Activated effector memory CD4-positive, alpha-beta T cell treated with anti-CD3 and anti-CD28 coated beads, Interleukin-2, amount 50 U/mL, for 16 hours (primary cell): ENCODE results near the gene COL25A1.

Experiments used
- DNase-seq: peaks from one replicate; pipeline ENCODE4 v3.0.0-alpha.2; 2020

Gene COL25A1

GRCh38 chr4:109291707-109292238, 10.7 kb downstream of the COL25A1 start:
- DNase-seq: no peak

GRCh38 chr4:109290918-109291317, 11.5 kb downstream of the COL25A1 start:
- DNase-seq: no peak

- no peak for DNase-seq
Measured at GRCh38 chr4:109278594-109279031, 23.8 kb downstream of the COL25A1 start.

GRCh38 chr4:109276482-109277095, 25.9 kb downstream of the COL25A1 start:
- no peak for DNase-seq

- no peak for DNase-seq
Measured at GRCh38 chr4:109275066-109275745, 27.3 kb downstream of the COL25A1 start.

- no peak for DNase-seq
Measured at GRCh38 chr4:109266891-109267290, 35.6 kb downstream of the COL25A1 start.

DNA sequence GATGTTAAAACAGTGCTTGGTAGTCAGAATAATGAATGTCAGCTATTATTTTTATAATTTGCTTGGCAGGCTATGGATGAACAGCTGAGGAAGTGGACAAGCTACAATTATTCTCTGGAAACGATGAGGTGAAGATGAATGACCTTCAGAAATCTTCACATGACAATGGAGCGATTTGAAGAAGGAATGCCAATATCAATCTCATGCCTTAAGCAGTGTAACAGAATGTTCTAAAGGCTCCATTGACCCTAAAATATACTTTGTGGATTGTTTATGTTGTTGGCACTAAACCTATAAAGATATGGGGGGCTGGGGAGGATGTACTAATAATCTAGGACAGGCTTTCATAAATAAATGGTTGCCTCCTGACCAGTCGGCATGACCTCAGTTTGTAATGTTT, 36.2 kb downstream of the COL25A1 start:
- DNase-seq: no peak

- DNase-seq: no peak
Measured at GRCh38 chr4:109263721-109264120, 38.7 kb downstream of the COL25A1 start.

DNA sequence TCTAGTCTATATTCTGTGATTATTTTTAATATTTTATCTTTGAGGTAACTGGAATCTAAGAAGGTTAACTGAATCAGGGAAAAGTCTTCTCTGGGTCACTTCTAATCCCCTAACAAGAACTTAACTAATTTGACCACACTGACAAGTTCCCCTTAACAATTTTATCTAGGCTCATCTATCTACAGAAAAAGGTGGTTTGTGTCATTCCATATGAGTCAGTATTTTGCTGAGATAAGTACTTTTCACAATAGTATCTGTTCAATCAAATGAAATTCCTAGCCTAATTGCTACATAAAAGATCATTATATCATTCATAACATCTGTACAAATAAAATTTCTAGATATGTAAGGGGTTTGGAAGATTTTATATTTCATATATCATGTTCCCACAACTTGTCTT, 45.6 kb downstream of the COL25A1 start:
- DNase-seq: no peak

GRCh38 chr4:109254845-109255244, 47.6 kb downstream of the COL25A1 start:
- no peak for DNase-seq

- no peak for DNase-seq
Measured at GRCh38 chr4:109251396-109251795, 51.1 kb downstream of the COL25A1 start.

- DNase-seq: no peak
Measured at GRCh38 chr4:109248322-109248900, 54.0 kb downstream of the COL25A1 start.

GRCh38 chr4:109243871-109244270, 58.6 kb downstream of the COL25A1 start:
- DNase-seq: no peak

- DNase-seq: no peak
Measured at GRCh38 chr4:109238746-109239145, 63.7 kb downstream of the COL25A1 start.

GRCh38 chr4:109235683-109236082, 66.8 kb downstream of the COL25A1 start:
- DNase-seq: no peak

GRCh38 chr4:109234596-109234995, 67.9 kb downstream of the COL25A1 start:
- no peak for DNase-seq

- DNase-seq: no peak
Measured at GRCh38 chr4:109233570-109233969, 68.9 kb downstream of the COL25A1 start.

- DNase-seq: no peak
Measured at GRCh38 chr4:109232681-109233080, 69.8 kb downstream of the COL25A1 start.

DNA sequence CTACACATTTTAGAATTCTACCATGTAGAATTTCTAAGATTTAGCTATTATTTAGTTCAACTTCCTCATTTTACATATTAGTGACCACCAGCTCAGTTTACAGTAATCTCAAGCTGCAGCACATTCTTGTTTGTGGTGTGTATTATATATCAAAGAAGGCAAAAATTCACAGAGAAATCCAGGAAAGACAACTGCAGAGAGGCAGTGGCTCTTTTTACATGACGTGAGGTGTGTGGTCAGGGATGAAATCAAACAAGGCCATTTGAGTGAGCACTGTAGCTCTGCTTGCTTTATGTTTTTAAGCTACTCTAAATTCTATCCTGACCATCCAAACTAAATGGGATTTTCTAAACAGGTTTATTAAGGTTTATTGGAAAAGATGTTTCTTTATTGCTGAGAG, 71.1 kb downstream of the COL25A1 start:
- DNase-seq: no peak

DNA sequence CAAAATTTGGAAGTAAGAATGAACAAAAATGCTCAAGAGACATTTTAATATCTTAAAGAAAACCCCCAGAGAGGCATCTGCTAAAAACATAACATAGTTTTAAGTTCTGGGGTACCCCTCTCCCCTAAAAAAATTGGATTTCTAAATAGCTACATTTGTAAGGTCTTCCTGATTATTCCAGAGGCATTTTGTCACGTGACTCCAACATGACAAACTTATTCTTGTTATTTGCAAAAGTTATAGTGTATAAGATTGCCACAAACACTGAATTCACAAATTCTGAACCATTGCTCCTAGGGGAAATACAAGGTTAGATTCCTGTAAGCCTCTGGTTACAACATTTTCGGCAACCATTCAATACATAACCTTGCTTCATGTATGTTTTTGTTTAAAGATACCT, 73.4 kb downstream of the COL25A1 start:
- no peak for DNase-seq

DNA sequence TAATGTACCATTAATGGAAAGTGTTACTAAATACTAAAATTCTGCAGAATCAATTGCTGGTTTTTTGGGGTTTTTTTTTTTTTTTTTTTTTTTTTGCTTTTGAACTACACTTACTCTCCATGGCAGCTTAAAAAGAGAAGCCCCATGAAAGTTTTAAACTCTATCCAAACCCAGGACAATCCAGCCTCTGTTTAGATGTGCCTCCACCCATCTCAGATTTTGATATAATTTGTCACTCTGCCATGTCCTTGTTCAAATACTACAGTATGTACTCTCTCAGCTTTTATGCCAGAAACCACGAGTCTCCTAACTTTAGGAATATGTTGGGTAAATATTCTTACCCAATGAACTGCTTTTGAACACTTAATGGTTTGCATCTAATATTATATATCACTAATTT, 84.2 kb downstream of the COL25A1 start:
- no peak for DNase-seq

- no peak for DNase-seq
Measured at GRCh38 chr4:109216085-109216696, 86.3 kb downstream of the COL25A1 start.

GRCh38 chr4:109215506-109215905, 87.0 kb downstream of the COL25A1 start:
- DNase-seq: no peak
